Measurements from ENCODE around the gene MTHFD2.

Gene MTHFD2

DNA sequence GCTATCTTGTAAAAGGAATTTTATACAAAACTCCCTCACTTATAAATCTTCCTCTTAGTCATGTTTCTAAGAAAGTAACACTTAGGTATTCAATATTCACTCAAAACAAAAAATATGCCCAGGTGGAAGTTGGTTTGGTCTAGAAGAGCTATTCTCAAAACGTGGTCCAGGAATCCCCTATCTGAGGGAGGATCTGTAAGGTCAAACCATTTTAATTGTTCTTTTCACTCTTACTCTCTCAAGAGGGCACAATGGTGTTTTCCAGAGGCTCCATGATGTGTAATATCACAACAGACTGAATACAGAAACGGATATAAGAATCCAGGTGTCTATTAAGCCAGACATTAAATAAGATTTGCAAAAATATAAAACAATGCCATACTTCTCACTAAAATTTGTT, 29.7 kb upstream of the MTHFD2 start:
- DNase-seq (ENCODE audit: extremely low read depth, low read depth) = no peak
- TF ChIP-seq, protein P1, sequence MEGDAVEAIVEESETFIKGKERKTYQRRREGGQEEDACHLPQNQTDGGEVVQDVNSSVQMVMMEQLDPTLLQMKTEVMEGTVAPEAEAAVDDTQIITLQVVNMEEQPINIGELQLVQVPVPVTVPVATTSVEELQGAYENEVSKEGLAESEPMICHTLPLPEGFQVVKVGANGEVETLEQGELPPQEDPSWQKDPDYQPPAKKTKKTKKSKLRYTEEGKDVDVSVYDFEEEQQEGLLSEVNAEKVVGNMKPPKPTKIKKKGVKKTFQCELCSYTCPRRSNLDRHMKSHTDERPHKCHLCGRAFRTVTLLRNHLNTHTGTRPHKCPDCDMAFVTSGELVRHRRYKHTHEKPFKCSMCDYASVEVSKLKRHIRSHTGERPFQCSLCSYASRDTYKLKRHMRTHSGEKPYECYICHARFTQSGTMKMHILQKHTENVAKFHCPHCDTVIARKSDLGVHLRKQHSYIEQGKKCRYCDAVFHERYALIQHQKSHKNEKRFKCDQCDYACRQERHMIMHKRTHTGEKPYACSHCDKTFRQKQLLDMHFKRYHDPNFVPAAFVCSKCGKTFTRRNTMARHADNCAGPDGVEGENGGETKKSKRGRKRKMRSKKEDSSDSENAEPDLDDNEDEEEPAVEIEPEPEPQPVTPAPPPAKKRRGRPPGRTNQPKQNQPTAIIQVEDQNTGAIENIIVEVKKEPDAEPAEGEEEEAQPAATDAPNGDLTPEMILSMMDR (IDR thresholded peaks at IDR 0.05; ENCODE audit: low read depth, low read length) = no peak

GRCh38 chr2:74174909-74175308, 23.5 kb upstream of the MTHFD2 start:
- TF ChIP-seq, protein P1 (IDR thresholded peaks at IDR 0.05; ENCODE audit: low read depth, low read length) = no peak
- no peak for DNase-seq (ENCODE audit: extremely low read depth, low read depth)

DNA sequence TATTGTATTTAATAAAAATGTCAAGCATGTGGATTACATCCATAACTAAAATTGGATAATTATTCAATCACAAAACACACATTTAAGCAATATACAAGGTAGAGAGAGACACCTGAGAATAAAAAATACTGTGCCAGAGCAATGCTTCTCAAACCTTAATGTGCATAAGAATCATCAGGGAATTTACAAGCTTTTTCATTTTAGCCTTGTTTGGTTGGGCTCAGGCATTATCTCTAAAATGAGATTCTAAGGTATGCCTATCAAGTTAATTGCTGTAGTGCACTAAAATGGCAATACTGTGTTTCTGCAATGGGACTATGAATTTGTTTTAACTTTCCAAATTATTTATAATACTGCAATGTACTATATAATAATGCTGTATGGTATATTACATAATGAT, 20.7 kb upstream of the MTHFD2 start:
- TF ChIP-seq, protein P1 (IDR thresholded peaks at IDR 0.05; ENCODE audit: low read depth, low read length) = no peak
- DNase-seq (ENCODE audit: extremely low read depth, low read depth) = no peak

GRCh38 chr2:74178211-74179062, 20.0 kb upstream of the MTHFD2 start, which contains the start of gene MOB1A:
Gene MOB1A (minus strand): TSS chr2:74178879. CDS start chr2:74178674, 205 bp downstream.
- peak; percentile 94 for DNase-seq (ENCODE audit: extremely low read depth, low read depth)
- TF ChIP-seq, protein P1 (IDR thresholded peaks at IDR 0.05; ENCODE audit: low read depth, low read length) = no peak

GRCh38 chr2:74179063-74179865, 19.2 kb upstream of the MTHFD2 start:
- TF ChIP-seq, protein P1 (IDR thresholded peaks at IDR 0.05; ENCODE audit: low read depth, low read length) = peak; percentile 21
- no peak for DNase-seq (ENCODE audit: extremely low read depth, low read depth)

GRCh38 chr2:74181739-74182138, 16.7 kb upstream of the MTHFD2 start:
- DNase-seq (ENCODE audit: extremely low read depth, low read depth) = no peak
- TF ChIP-seq, protein P1 (IDR thresholded peaks at IDR 0.05; ENCODE audit: low read depth, low read length) = no peak

GRCh38 chr2:74183878-74184277, 14.5 kb upstream of the MTHFD2 start:
- TF ChIP-seq, protein P1 (IDR thresholded peaks at IDR 0.05; ENCODE audit: low read depth, low read length) = no peak
- DNase-seq (ENCODE audit: extremely low read depth, low read depth) = no peak

All from AG09319 (cell line).